Measurements from ENCODE around the gene MAK.
"Not testable (repeated sequence)": the region's sequence is repeated elsewhere in the genome, so short reads cannot be mapped to it uniquely, and the experiment has no call there.

The MAK gene

DNA sequence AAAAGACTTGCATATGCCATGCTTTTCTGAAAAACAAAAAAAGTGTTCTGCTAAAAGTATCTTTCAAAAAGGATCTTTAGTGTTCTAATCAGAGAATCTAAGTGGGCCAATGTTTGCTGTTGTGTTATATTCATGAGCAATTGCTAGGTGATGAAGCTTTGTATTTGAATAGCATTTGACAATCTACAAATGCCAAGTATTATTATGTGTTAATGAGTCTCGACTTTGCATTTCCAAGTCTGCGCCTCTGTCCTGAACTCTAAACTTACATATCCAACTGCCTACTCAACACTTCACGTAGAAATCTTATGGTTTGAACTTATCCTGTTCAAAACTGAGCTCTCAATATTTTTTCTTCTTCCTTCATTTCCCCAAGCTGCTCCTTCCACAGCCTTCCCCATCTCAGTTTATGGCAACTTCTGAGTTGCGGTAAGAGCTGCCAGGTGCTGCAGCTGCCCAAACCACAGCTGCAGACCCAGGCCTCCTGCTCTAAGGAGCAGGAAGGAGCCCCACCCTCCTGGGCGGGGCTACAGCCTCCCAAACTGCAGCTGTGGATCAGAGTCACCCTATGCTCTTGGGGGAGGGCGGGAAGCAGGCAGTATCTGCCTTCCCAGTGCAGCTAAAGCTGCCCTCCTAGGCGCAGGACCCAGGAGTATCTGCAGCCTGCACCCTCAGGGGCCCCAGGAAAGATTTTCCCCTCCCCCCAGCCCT, 16.7 kb upstream of the MAK start:
- DNase-seq (ENCODE audit: low spot score) = no peak

DNA sequence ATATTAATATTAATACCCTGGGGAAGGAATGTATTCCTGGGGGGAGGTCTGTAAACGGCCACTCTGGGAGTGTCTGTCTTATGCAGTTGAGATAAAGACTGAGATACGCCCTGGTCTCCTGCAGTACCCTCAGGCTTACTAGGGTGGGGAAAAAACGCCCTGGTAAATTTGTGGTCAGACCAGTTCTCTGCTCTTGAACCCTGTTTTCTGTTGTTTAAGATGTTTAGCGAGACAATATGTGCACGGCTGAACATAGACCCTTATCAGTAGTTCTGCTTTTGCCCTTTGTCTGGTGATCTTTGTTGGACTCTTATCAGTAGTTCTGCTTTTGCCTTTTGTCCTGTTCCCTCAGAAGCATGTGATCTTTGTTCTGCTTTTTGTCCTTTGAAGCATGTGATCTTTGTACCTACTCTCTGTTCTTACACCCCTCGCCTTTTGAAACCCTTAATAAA, 15.5 kb upstream of the MAK start:
- DNase-seq (ENCODE audit: low spot score) = not testable (repeated sequence)

DNA sequence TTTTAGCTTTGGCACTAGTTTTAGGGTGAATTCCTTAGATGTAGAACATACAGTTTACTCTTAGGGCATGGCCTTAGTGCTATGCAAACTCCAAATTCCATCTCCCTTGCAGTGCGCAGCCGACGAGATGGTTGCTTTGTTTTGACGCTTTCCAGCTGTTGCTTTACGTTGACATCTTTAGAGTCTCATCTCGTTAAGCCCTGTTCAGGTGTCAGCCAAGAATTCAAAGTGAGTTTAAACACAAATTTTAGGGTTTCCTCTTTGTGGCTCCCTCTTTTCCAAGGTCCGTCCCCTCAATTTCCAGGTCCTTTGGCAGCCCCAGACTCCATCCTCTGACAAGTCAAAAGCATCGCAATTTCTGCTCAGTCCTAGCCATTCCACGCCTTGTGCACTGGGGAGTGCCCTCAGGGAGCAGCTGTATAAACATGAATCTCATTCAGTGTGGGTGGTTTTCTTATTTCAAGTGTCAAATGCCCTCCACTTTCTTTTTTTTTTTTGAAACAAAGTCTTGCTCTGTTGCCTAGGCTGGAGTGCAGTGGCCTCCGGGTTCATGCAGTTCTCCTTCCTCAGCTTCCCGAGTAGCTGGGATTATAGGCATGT, 14.1 kb upstream of the MAK start:
- DNase-seq (ENCODE audit: low spot score) = no peak

DNA sequence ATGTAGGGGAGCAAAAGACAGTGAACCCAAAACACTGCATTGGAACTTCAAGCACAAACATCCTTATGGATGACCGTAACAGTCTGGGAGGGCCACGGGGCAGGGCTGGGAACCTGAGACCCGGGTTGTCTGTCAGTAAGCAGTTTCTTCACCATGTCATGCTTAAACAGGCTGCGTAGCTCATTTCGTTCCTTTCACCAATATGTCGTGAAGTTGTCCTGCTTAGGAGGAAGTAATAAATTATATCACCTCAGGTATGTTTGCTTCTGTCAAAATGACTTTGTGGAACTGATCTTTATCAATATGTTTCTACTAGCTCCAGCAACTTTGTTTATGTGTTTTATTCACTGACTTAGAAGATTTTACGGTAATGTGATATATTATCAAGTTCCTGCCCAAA, 12.4 kb upstream of the MAK start:
- no peak for DNase-seq (ENCODE audit: low spot score)

DNA sequence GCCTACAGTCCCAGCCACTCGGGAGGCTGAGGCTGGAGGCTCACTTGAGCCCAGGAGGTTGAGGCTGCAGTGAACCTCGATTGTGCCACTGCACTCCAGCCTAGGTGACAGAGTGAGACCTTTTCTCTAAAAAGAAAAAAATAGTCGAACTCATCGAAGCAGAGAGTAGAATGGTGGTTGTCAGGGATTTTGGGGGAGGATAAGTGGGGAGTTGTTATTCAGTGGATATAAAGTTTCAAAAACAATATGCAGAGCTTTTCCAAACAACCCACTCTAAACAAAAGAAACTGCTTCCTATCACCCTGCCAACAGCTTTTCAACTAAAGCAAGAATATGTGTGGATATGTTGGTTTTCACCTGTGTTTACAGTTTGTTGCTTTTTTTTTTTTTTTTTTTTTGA, 11.6 kb upstream of the MAK start:
- DNase-seq (ENCODE audit: low spot score) = no peak

DNA sequence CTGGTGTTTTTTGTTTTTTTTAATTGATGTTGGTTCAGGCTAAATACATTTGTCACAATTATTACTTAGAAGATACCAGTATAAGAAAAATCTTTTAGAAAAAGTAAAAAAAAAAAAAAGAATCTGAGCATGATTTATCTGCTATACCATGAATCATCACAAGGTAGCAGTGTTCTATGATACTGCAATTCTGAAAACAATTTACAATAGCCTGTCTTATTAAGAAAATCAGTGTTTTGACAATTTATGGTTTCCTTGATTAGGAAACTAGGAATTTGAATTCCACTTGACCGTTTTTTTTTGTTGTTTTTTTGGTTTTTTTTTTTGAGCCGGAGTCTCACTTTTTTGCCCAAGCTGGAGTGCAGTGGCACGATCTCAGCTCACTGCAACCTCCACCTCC, 9.3 kb upstream of the MAK start:
- DNase-seq (ENCODE audit: low spot score) = no peak

DNA sequence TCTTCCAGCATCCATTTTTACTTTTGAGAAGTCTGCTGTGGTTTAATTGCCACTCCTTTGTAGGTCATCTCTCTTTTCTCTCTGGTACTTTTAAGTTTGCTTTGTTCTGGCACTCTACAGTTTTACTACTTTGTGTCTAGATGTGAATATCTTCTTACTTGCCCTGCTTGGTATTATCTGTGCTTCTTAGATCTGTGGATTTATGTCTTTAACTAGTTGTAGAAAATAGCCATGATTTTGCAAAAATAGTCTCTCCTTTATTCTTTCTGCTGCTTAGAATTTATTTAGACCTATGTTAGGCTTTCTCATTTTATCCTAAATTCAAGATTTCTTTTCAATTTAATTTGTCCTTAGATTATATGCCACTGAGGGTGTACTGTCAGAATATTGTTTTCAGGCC, 5.2 kb upstream of the MAK start:
- DNase-seq (ENCODE audit: low spot score) = no peak

DNA sequence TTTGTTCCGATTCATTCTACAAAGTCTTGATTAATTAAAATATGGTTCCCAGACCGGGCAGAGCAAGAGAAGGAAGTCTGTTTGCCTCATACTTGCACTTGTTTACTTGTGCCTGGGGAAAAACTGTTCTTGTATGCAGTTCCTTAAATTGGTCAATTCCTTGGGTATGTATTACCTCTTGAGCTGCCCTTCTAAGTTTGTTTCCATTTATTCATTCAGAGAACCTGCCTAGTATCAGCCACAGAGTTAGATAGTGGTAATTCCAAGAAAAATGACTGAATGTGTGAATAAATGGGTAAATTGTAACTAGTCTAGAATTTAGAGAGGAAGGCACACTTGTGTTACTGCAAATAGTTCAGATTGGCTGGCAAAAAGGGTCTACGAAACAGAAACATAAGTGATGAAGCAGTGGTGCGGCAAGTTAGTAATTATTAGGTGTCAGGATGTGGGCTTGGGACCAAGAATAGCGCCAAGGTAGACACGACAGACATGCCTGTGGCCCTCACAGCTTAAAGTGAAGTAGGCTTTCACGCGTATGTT, 525 bp upstream of the MAK start:
- peak; percentile 49 for DNase-seq (ENCODE audit: low spot score)

DNA sequence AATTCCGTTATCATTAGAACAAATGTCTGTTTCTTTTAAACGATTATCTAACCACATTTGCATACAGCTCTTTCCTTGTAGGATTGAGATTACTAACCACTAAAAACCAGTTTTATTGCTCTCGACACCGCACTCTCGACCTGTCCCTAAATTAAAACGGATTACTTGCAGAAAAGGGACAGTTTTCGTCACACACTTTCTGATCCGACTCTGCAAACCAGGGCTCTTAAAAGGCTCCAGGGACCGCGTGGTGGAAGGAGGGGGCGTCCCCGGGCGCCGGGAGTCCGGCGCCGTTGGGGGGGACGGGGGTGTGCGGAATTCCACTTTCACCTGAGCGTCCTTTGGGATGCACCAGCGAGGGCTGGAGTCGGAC, 731 bp downstream of the MAK start:
- peak; percentile 10 for DNase-seq (ENCODE audit: low spot score)

DNA sequence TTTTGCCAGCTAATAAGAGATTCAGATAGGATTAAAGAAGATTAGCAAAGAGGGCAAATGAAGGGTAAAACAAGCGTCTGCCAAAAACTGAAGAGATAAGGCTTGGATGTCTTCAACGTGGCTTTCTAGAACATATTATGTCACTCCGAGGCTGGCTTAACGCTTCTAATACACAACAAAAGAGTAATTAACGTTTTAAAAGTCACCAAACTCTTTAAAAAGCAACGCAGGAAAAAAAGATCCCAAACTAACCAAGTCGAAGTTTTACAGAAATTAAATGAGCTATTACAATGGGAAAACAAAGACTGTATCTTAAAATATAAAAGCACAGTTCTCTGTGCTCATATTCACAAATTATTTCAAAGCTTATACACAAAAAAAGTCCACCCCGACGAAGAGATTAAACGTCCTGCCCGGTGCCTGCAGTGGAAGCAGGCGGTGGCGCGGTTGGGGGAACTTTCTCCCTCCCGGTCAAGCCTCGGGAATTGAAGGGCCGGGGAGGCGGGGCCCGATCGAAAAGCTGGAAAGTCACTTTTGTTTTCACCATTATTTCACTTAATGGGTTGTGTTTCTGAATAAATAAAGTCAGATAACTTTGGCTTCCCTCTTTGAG, 1.2 kb downstream of the MAK start:
- no peak for DNase-seq (ENCODE audit: low spot score)

DNA sequence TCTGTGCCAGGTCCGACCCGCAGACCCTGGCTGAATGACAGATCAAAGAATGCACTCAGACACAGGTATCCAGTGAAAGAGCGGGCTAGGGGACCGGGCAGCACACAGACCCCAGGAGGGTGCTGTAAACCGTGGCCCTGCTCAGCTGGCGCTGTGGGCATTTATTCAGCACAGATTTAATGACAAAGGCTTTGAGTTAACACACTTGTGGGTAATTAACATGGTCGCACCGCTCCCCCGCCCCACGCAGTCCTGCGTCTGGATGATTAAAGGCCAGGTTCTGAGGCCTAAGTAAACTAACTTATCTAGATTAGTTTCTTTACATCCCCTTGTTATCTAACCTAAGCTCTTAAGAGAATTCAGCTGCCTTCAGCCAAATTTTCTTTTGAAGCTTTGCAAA, 3.5 kb downstream of the MAK start:
- no peak for DNase-seq (ENCODE audit: low spot score)

DNA sequence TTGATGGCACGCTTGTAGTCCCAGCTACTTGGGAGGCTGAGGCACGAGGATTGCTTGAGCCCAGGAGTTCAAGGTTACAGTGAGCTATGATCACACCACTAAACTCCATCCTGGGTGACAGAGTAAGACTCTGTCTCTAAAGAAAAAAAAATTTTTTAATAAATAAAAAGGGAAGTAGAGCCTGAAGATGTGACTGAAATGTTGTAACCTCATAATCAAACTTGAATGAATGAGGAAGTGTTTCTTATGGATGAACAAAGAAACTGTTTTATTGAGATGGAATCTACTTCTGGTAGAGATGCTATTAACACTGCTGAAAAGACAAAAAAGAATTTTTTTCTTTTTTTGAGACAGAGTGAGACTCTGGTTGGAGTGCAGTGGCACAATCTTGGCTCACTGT, 6.7 kb downstream of the MAK start:
- no peak for DNase-seq (ENCODE audit: low spot score)

DNA sequence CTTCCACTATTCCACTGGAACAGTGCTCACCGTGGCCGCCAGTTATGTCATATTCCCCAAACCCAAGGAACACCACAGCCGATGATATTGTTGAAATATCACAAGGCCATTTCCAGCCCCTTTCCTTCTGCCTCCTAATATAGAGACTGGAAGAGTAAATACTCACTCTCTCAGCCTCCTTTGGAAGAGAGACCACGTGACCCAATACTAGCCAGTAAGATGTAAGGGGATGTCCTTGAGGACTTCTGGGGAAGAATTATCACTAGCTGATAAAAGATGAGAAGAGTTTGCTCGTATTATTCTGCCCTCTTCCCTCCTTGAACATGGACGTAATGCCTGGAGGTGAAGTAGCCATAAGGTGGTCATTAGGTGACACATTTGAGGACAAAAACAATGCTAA, 13.5 kb downstream of the MAK start:
- no peak for DNase-seq (ENCODE audit: low spot score)

DNA sequence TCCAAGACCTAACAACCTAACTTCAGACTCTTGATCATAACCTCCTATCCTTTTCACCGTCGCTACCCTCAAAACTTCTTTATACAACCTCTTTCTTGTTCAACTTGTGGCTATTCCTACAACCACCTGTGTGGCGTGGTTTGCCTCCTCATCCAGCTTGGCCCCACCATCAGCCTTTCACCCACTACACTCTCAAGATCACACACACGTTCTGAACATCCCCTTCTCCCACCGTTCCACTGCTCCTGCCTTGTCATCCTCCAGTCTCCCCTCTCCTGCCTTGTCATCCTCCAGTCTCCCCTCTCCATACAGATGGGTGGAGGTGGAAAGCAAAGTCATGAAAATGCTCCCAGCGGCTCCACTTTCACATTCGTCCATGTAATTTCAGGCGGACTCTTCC, 14.0 kb downstream of the MAK start:
- no peak for DNase-seq (ENCODE audit: low spot score)

DNA sequence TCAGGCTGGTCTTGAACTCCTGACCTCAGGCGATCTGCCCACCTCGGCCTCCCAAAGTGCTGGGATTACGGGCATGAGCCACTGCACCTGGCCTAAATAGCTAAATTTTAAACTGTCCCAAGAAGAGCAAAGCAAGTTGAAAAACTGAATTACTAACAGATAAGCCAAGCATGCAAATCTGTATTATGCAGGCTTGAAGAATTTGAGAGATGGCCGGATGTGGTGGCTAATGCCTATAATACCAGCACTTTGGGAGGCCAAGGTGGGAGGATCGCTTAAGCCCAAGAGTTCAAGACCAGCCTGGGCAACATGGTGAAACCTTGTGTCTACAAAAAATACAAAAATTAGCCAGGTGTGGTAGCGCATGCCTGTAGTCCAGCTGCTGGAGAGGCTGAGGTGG, 24.2 kb downstream of the MAK start:
- not testable (repeated sequence) for DNase-seq (ENCODE audit: low spot score)

DNA sequence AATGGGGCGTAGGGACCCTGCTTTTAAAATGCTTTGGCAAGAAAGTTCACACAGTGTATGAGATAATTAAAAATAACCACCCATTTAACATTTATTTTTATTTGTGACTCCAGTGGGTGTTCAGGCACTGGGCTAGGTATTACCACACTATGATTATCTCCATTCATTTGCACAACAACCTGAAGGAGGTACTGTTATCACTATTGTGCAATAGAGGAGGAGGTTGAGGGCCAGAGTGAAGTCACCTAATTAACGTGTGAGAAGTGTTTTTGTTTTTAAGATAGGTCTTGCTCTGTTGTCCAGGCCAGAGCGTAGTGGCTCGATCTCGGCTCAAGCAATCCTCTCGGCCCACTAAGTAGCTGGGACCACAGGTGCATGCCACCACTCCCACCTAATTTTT, 29.2 kb downstream of the MAK start:
- DNase-seq (ENCODE audit: low spot score) = no peak

DNA sequence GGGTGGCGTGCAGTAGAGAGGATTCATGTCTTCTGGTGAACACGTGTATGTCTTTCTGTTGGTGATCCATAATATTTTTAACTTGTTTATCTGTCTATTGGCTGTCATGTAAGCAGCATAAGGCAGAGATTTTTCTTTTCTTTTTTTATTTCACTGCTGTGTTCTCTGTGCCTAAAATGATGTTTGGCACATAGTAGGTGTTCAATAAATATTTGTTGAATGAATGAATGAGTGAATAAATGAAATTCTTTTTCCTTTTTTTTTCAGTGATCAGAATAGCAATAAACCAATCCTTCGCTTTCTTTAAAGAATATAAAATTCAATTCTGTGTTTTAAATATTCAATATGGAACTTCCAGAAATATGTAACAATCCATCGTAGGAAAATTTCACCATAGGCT, 30.0 kb downstream of the MAK start:
- no peak for DNase-seq (ENCODE audit: low spot score)

DNA sequence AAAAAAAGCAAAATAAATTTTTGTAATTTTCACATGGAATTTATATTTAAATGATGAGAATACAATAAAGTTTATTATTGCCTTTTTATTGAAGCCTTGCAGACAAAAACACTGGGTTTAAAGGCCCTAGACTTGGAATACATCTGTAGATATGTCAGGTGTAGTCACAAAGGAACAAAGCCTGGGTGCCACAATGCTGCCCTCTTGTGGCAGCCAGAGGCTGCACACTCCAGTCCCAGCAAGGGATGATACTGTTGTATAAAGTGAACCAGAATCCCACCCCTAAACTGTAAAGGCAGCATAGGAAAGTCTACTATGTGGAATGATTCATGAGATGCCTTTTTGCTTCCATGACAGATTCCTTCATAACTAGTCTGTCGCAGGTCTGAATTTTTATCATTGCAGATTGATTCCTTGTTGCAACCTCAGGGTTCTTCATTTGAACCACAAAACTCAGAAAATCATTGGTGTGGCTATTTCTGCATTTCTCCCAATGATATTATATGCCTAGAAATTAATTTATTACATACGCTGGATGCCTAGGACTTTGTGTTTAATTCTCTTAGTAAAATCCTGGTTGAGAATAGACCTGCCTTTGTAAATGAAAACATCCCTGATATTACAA, 37.0 kb downstream of the MAK start:
- peak; percentile 70 for DNase-seq (ENCODE audit: low spot score)

DNA sequence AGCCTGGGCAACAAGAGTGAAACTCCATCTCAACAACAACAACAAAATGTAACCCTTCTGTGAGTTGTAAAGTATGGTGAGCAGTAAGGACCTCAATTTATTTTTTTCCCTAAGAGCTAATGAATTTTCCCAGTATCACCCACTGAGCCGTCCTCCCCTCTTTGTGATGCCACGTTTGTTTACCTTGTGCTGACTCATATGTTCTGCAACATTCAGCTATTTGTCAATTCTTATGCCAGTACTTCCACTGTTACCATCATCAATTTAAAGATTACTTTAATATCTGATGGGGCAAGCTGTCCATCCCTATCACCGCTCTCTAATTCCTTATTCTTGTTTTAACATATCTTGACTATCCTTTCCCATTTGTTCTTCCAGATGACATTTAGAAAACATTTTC, 37.5 kb downstream of the MAK start:
- DNase-seq (ENCODE audit: low spot score) = no peak

DNA sequence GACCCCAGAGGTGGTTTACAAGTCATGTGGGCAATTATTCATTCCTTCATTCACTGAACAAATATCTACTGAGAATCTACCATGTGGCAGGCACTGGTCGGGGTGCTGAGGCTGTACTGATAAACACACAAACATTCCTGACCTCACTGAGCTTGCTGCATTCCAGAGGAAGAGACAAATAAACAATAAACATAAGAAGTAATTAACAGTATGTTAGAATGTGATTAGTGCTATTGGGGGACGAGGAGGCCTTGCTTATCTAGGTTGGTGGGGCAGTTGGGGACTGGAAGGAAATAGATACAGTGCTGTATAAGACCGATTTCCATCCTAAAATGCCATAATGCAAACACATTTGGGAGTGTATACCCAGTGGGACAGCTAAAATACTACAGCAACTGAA, 44.1 kb downstream of the MAK start:
- no peak for DNase-seq (ENCODE audit: low spot score)

DNA sequence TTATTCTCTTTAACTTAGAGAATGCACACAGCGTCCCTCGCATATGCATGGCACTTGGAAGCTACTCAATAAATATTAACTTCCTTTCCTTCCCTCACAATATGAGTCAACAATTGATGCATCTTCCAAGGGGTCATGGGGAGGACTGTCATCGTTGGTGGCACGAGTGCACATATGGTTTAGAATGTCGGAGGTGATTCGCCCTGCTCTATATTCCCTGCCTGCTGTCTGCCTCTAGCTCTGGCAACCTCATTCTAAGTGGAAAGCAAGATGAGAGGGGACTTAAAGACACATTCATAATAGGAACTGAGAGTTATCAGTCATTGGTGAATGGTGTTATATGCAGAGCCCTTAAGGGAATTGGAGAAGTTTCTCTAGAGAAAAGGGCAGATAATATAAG, 44.6 kb downstream of the MAK start:
- DNase-seq (ENCODE audit: low spot score) = no peak

DNA sequence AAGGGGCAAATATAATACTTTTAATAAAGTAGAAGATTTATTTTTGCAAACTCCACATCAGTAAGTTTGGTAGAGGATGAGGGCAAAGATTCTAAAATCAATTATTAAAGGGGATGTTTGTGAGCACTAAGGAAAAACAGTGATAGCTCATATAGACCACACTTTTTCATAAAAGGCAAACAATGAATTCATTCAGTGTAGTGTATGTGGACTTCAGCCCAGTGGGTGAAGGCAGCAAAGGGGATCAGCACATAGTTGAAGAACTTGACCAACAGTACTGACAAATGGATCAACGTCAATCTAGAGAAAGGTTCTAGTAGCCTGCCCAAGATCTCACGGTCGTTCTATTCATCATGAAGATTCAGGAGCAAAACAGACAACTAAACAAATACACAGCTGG, 45.3 kb downstream of the MAK start:
- no peak for DNase-seq (ENCODE audit: low spot score)

DNA sequence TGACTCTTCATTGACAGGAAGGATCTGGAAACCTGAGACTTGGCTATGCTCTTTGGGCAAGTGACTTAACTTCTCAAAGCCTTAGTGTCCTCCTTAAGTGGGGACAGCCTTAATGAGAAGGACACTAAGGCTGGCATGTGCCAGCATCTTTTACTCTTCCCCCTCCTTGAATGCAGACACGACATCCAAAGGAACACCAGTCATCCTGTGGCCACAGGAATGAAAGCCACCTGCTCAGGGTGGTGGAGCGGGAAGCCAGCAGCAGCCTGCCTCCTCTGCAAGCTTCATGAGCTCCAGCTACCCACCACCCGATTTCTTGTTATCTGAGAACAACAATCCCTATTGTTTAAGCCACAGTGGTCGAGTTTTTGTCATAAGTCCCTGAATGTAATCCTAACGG, 46.2 kb downstream of the MAK start:
- no peak for DNase-seq (ENCODE audit: low spot score)

Data from CD4-positive, alpha-beta T cell treated with Interleukin-15 for 4 hours (primary cell).